Hepatocyte (in vitro differentiated cells): ENCODE measurements around the gene SLC25A12. TPM values are rescaled to one million over a fixed set of nuclear protein-coding genes. Genes with fewer than 3 reads are reported as not detected.

ENCODE experiments used
- DNase-seq: peaks from one replicate; pipeline ENCODE4 v3.0.0-alpha.2; 2016; ENCODE audit warnings: low spot score
- H2AFZ ChIP-seq: fragments of 200-600 bp; sonication (generic); 2 replicates; pipeline ENCODE4 v1.6.0; 2016; ENCODE audit warnings: antibody characterized with exemption, mild to moderate bottlenecking
- H3K27ac ChIP-seq: fragments of 200-600 bp; sonication (generic); 2 replicates; pipeline ENCODE4 v1.5.1; 2016; ENCODE audit warnings: mild to moderate bottlenecking
- H3K27me3 ChIP-seq: fragments of 200-600 bp; sonication (generic); 2 replicates; pipeline ENCODE4 v1.6.1; 2016
- H3K36me3 ChIP-seq: fragments of 200-600 bp; sonication (generic); replicated peaks from 2 replicates; pipeline ENCODE4 v1.5.1; 2016; ENCODE audit warnings: low read depth; ENCODE audit not compliant: insufficient read depth
- H3K4me1 ChIP-seq: fragments of 200-600 bp; sonication (generic); 2 replicates; pipeline ENCODE4 v1.5.1; 2016; ENCODE audit warnings: mild to moderate bottlenecking, moderate library complexity; ENCODE audit not compliant: insufficient read depth
- H3K4me2 ChIP-seq: fragments of 200-600 bp; sonication (generic); 2 replicates; pipeline ENCODE4 v1.6.0; 2016
- H3K4me3 ChIP-seq: fragments of 200-600 bp; sonication (generic); 2 replicates; pipeline ENCODE4 v1.5.1; 2016; ENCODE audit warnings: mild to moderate bottlenecking
- H3K79me2 ChIP-seq: fragments of 200-600 bp; sonication (generic); 2 replicates; pipeline ENCODE4 v1.6.0; 2017; ENCODE audit warnings: mild to moderate bottlenecking
- H3K9me2 ChIP-seq: fragments of 200-600 bp; sonication (generic); replicated peaks from 2 replicates; pipeline ENCODE4 v1.6.0; 2017; ENCODE audit warnings: mild to moderate bottlenecking; ENCODE audit not compliant: insufficient read depth
- H3K9me3 ChIP-seq: fragments of 200-600 bp; sonication (generic); 2 replicates; pipeline ENCODE4 v1.5.1; 2016; ENCODE audit warnings: low read depth, mild to moderate bottlenecking
- H4K20me1 ChIP-seq: fragments of 200-600 bp; sonication (generic); 2 replicates; pipeline ENCODE4 v1.6.0; 2016; ENCODE audit warnings: mild to moderate bottlenecking; ENCODE audit not compliant: insufficient read depth, poor library complexity, severe bottlenecking
- EZH2 ChIP-seq: fragments of 200-600 bp; sonication (generic); IDR thresholded peaks from 2 replicates; pipeline ENCODE4 v1.6.1; 2016; ENCODE audit warnings: antibody characterized with exemption, mild to moderate bottlenecking, borderline replicate concordance
- EZH2phosphoT487 ChIP-seq: fragments of 200-600 bp; sonication (generic); IDR thresholded peaks from one replicate; pipeline ENCODE4 v1.6.1; 2018; ENCODE audit warnings: antibody characterized with exemption, mild to moderate bottlenecking, low read depth, moderate library complexity; ENCODE audit not compliant: unreplicated experiment, severe bottlenecking
- WGBS: methylation state at CpG from one replicate; pipeline ENCODE4 v1.1.6; 2016; ENCODE audit warnings: low lambda C conversion rate; ENCODE audit errors: missing lambda C conversion rate; 5-methylcytosine and 5-hydroxymethylcytosine counted together
- polyA plus RNA-seq: library from polyadenylated mRNA; unstranded; fragments of >200 nt; fragmentation: Nextera tagmentation; extraction: Ambion mirVana; gene quantifications from 2 replicates; pipeline ENCODE4 v1.2.1, GENCODE V29; 2016
- total RNA-seq: library from RNA; depleted of rRNA; stranded (reverse); fragments of >200 nt; gene quantifications from 2 replicates; pipeline ENCODE4 v1.2.3, GENCODE V29; 2014
- TF ChIP-seq, protein P1 (sequence below): fragments of 200-600 bp; sonication (generic); IDR thresholded peaks from 2 replicates; pipeline ENCODE4 v1.5.1; 2016; ENCODE audit warnings: antibody characterized with exemption, mild to moderate bottlenecking; ENCODE audit not compliant: poor library complexity

SLC25A12 gene
- total and polyA plus RNA-seq, 2 experiments from 2014 or later, result 7.1 to 11.1 TPM

DNA sequence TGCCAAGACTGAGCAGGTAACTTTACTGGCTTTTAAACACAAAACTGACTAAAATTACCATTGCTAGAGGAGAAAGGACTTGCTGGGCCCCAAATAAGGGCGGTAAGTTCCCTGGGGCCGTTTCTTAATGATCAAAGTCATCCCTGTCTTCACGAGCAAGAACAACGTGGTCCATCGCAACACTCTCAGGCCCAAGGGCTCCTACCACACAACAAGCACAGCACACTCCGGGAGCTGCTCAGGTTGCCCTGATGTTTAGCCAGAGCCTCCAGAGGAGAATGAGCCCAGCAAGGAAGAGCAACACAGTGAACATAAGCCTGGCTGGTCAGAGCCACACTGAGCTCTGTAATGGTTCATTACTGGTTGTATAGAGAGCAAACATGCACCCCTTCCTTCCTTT lies 104.1 kb downstream of the SLC25A12 start:
- 78% methylated on average over 6 of the region's 6 CpGs for WGBS
- no peak for DNase-seq

DNA sequence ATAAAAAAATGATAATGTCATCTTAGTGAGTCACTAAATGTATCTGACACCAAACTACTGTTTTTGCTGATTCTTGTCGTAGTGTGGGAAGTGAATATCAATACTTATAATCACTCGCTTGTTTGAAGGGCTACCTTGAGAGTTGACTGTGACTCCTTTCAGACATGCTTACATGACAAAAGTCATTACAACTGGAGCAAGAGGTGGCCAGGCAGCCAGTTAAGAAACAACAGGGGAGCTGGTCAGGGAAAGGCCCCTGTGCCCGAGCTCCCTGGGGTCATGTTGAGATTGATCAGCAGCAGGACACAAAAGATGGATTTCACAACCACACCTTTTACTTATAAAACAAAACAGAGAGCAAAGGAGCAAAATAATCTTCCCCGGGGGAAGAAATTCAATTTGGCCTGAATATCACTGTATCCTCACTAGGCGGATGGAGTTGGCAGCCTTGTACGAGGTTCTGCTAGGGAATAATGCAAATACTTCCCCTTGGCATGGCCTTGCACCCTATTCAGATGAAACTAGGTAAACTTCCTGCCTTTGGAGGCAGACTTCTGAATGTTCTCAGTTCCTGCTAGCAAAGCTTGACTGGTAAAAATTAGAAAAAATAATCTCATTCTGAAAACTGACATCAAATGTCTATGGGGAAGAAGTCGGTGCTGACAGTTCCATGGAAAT lies 105.6 kb downstream of the SLC25A12 start:
- no peaks in the 10 kb centered on the region for H4K20me1 ChIP-seq
- H3K36me3 ChIP-seq, result no peaks in the 10 kb centered on the region
- no peaks in the 10 kb centered on the region for H3K9me3 ChIP-seq
- H3K4me2 ChIP-seq, result no peak overlapping the region
- no peak overlapping the region for H2AFZ ChIP-seq
- H3K9me2 ChIP-seq, result no peaks in the 10 kb centered on the region
- no peak overlapping the region for H3K4me3 ChIP-seq
- no peaks in the 10 kb centered on the region for H3K79me2 ChIP-seq
- no peaks in the 10 kb centered on the region for H3K4me1 ChIP-seq
- no peaks in the 10 kb centered on the region for H3K27me3 ChIP-seq
- no peak overlapping the region for H3K27ac ChIP-seq
- 66% methylated on average over 7 of the region's 7 CpGs for WGBS
- TF ChIP-seq EZH2phosphoT487 (no peak), EZH2 (no peak)
- TF ChIP-seq, protein P1, sequence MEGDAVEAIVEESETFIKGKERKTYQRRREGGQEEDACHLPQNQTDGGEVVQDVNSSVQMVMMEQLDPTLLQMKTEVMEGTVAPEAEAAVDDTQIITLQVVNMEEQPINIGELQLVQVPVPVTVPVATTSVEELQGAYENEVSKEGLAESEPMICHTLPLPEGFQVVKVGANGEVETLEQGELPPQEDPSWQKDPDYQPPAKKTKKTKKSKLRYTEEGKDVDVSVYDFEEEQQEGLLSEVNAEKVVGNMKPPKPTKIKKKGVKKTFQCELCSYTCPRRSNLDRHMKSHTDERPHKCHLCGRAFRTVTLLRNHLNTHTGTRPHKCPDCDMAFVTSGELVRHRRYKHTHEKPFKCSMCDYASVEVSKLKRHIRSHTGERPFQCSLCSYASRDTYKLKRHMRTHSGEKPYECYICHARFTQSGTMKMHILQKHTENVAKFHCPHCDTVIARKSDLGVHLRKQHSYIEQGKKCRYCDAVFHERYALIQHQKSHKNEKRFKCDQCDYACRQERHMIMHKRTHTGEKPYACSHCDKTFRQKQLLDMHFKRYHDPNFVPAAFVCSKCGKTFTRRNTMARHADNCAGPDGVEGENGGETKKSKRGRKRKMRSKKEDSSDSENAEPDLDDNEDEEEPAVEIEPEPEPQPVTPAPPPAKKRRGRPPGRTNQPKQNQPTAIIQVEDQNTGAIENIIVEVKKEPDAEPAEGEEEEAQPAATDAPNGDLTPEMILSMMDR, result no peak
- no peak for DNase-seq

More for the DNA sequence above, 104.1 kb downstream of the SLC25A12 start:
- Histone ChIP-seq H3K27ac (no peak overlapping the region), H3K9me2 (no peaks in the 10 kb centered on the region), H2AFZ (no peak overlapping the region), H4K20me1 (no peaks in the 10 kb centered on the region), H3K4me2 (no peak overlapping the region), H3K79me2 (no peaks in the 10 kb centered on the region), H3K9me3 (no peaks in the 10 kb centered on the region), H3K4me1 (no peaks in the 10 kb centered on the region), H3K27me3 (no peaks in the 10 kb centered on the region), H3K36me3 (no peaks in the 10 kb centered on the region), H3K4me3 (no peak overlapping the region)
- TF ChIP-seq EZH2phosphoT487, result no peak
- TF ChIP-seq, protein P1, result no peak
- no peak for TF ChIP-seq EZH2

DNA sequence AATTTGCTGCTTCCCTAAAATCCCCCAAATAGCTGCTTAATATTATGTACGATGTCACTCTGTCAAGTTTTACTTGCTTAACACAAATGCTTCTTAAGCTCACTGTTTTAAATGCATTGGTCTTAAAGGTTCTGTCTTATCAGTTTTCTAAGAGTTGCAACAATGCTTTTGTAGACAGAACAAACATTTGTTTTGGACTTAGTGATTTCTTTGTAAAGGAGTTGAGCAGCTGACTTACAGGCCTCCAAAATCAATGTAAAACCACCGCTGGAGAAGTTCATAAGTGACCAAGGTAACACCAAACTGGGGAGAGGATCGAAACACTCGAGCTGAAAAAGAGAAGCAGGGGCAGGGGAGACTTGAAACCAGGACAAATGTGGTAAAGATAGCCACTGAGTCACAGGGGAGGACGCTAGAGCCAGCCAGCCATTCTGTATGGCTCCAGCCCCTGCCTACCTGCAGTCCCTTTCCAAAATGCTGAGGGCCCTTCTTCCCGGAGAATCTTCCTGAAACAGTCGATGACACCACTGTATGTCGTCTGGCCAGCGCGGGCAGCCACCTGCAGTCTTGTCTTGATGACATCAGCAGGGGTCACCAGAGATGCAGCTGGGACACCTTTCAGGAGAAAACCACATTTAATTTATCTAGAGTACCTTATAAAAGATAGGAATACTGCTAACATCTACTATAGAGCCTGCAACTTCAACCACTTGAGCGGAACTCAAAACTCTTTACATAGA lies 106.5 kb downstream of the SLC25A12 start:
- H3K9me2 ChIP-seq, result no peaks in the 10 kb centered on the region
- no peak overlapping the region for H3K27ac ChIP-seq
- TF ChIP-seq EZH2, result no peak
- TF ChIP-seq, protein P1, result no peak
- no peak for TF ChIP-seq EZH2phosphoT487
- H3K4me3 ChIP-seq, result no peak overlapping the region
- no peaks in the 10 kb centered on the region for H3K27me3 ChIP-seq
- DNase-seq, result no peak
- no peaks in the 10 kb centered on the region for H3K9me3 ChIP-seq
- no peaks in the 10 kb centered on the region for H3K79me2 ChIP-seq
- no peaks in the 10 kb centered on the region for H4K20me1 ChIP-seq
- H3K4me2 ChIP-seq, result peak overlapping the region; percentile 48
- H3K4me1 ChIP-seq, result no peaks in the 10 kb centered on the region
- H2AFZ ChIP-seq, result no peak overlapping the region
- WGBS, result 51% methylated on average over 11 of the region's 11 CpGs
- H3K36me3 ChIP-seq, result no peaks in the 10 kb centered on the region
